HEK293 (cell line): ENCODE measurements around the gene ITSN1.

Experiments used
- CTCF ChIP-seq: fragments of 450-650 bp; formaldehyde crosslinking; IDR thresholded peaks from 2 replicates; pipeline ENCODE4 v1.5.1; 2016; ENCODE audit warnings: missing biosample characterization, missing genetic modification characterization
- ZFP37 ChIP-seq: fragments of 450-650 bp; formaldehyde crosslinking; IDR thresholded peaks from 2 replicates; pipeline ENCODE4 v1.5.1; 2016; ENCODE audit warnings: missing biosample characterization, missing genetic modification characterization
- ZSCAN5A ChIP-seq: fragments of 450-650 bp; formaldehyde crosslinking; IDR thresholded peaks from 2 replicates; pipeline ENCODE4 v1.5.1; 2016; ENCODE audit warnings: missing biosample characterization, missing genetic modification characterization

- TF ChIP-seq ZSCAN5A (tag by site-specific recombination) (no peak), CTCF (tag by site-specific recombination) (no peak), ZFP37 (tag by site-specific recombination) (no peak)
Measured at GRCh38 chr21:33828577-33828976, 186.3 kb downstream of the ITSN1 start.
